Mesothelial cell of epicardium (in vitro differentiated cells): Measurements from ENCODE around the gene KRTAP10-1. TPM values are rescaled to one million over a fixed set of nuclear protein-coding genes. Genes with fewer than 3 reads are reported as not detected.
"Not testable (repeated sequence)": the region's sequence is repeated elsewhere in the genome, so short reads cannot be mapped to it uniquely, and the experiment has no call there.

ENCODE experiments used
- DNase-seq, 2 experiments: peaks; one replicate each; pipeline ENCODE4 v3.0.0; 2021; ENCODE audit warnings: low spot score in 2 of 2; ENCODE audit not compliant: unreplicated experiment in 2 of 2
- H3K27ac Mint-ChIP-seq: 2 replicates; pipeline ENCODE4 v1.8.0; 2021; ENCODE audit warnings: mixed read lengths
- H3K27me3 Mint-ChIP-seq: 2 replicates; pipeline ENCODE4 v1.8.0; 2021; ENCODE audit warnings: low read depth, mixed read lengths
- H3K36me3 Mint-ChIP-seq: 2 replicates; pipeline ENCODE4 v1.8.0; 2021; ENCODE audit warnings: mixed read lengths
- H3K4me1 Mint-ChIP-seq: 2 replicates; pipeline ENCODE4 v1.8.0; 2021; ENCODE audit warnings: mixed read lengths
- H3K4me3 Mint-ChIP-seq: 2 replicates; pipeline ENCODE4 v1.8.0; 2021; ENCODE audit warnings: mild to moderate bottlenecking, moderate library complexity, mixed read lengths
- H3K9me3 Mint-ChIP-seq: 2 replicates; pipeline ENCODE4 v1.8.0; 2021; ENCODE audit warnings: mixed read lengths
- total RNA-seq: library from RNA; stranded (reverse); gene quantifications from 3 replicates; pipeline ENCODE4 v1.2.1, GENCODE V29; 2021
- TF ChIP-seq, protein P1 (sequence below): fragments of 200-600 bp; sonication (generic); IDR thresholded peaks from one replicate; pipeline ENCODE4 v1.5.0; 2021; ENCODE audit warnings: antibody characterized with exemption; ENCODE audit not compliant: unreplicated experiment

Gene KRTAP10-1
- total RNA-seq, 1 donor from 2014 or later = not detected

DNA sequence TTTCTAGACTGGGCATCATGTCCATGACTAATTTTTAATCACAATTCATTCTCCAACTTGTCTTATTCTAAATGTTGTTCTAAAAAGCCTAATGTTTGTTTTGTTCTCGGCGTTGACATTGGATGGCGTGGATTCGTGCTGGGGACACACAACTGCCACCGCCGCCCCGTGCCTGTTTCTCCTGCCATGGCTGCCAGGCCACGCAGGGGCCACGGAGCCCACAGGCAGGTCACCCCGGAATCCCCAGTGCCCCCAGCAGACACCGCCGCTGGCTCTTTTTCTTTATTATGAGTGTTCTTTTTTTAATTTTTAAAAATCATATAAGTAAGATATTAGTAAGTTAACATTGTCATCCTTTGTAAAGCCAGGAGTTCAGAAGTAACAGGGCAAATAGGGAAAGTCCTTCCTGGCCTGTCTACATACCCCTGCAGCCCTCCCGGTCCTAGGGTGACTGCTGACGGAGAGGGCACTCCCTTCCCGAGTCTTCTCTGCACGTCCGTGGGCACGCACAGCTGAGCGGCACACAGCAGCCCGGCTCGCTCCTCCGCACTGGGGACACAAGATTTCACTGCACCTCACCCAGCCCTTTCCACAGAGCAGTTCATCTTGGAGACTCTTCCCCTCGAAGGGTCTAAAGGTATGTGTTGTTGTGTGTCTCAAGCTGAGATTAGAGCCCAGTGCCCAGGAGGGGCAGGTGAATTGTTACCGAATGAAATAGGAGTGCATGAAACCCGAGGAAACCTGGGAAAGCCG lies 32.1 kb downstream of the KRTAP10-1 start:
- H3K4me1 Mint-ChIP-seq = no peaks in the 10 kb centered on the region
- TF ChIP-seq, protein P1, sequence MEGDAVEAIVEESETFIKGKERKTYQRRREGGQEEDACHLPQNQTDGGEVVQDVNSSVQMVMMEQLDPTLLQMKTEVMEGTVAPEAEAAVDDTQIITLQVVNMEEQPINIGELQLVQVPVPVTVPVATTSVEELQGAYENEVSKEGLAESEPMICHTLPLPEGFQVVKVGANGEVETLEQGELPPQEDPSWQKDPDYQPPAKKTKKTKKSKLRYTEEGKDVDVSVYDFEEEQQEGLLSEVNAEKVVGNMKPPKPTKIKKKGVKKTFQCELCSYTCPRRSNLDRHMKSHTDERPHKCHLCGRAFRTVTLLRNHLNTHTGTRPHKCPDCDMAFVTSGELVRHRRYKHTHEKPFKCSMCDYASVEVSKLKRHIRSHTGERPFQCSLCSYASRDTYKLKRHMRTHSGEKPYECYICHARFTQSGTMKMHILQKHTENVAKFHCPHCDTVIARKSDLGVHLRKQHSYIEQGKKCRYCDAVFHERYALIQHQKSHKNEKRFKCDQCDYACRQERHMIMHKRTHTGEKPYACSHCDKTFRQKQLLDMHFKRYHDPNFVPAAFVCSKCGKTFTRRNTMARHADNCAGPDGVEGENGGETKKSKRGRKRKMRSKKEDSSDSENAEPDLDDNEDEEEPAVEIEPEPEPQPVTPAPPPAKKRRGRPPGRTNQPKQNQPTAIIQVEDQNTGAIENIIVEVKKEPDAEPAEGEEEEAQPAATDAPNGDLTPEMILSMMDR = no peak
- H3K36me3 Mint-ChIP-seq = peaks cover 4% of the 10 kb centered on the region
- H3K27me3 Mint-ChIP-seq = no peaks in the 10 kb centered on the region
- no peak for DNase-seq
- no peak overlapping the region for H3K4me3 Mint-ChIP-seq
- H3K27ac Mint-ChIP-seq = no peak overlapping the region
- no peaks in the 10 kb centered on the region for H3K9me3 Mint-ChIP-seq

DNA sequence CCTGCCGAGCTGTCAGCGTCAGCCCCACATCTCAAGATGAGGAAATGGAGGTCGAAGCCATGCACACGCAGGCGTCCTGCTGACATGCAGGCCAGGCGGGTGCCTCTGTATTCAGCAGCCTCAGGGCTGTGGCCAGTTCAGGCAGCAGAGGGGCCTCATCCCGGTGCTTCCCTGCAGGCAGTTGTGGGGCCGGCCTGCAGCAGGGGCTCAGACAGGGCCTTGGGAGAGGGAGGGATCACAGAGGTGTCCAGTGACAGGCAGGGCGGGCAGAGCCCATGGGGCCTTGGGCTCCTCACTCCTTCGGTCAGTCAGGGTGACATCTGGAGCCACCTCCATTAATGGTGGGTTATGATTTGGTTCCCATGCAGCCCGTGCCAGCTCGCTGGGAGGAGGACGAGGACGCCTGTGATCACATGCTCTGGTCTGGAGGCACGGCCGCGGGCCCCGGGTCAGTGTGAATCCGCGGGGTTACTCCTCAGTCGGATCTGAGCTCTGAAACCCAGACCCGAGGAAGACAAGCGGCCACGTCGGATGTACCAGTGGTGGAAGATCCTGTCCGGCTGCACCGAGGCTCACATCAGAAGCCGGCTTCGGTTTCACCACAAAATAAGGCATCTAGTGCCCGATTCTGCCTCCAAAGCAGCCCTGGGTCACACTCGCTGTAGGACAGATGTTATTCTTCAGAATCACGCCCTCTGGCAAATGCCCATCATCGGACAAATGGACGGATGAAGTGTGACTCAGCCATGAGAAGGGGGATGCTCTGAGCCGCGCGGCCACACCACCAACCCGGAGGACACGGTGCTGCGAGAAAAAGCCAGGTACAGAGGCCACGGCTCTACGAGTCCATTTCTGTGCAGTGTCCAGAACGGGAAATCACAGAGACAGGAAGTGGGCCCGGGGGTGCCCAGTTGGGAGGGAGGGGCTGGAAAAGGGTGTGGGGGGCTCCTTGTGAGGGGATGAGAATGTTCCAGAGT lies 33.4 kb downstream of the KRTAP10-1 start:
- H3K27ac Mint-ChIP-seq = no peak overlapping the region
- H3K27me3 Mint-ChIP-seq = no peaks in the 10 kb centered on the region
- no peak for DNase-seq
- H3K4me3 Mint-ChIP-seq = no peak overlapping the region
- no peaks in the 10 kb centered on the region for H3K9me3 Mint-ChIP-seq
- peaks cover 4% of the 10 kb centered on the region for H3K36me3 Mint-ChIP-seq
- H3K4me1 Mint-ChIP-seq = no peaks in the 10 kb centered on the region
- TF ChIP-seq, protein P1 = no peak

DNA sequence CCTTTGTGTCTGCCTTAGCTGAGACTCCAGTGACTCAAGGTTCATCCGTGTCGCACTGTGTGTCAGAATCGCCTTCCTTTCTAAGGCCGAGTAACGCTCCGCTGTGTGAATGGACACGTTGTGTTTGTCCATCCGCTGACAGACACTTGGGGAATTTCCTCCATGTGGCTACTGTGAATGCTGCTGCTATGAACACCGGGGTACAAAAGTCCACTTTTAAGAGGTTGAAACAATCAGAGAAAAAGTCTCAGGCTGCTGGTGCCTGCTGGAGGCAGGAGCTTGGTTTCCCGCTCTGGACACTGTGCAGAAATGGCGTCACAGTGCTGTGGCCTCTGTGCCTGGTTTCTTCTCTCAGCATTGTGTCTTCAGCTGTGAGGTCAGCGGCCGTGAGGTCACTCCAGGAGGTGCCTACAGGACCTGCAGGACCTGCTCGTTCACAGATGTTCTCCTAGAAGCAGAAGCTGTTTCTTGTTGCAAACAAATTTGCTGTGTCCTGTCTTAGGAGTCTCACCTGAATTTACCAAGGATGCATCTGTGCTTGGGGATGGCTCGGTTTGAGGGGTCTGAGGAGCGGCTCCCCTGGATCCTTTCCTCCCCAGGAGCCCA lies 34.2 kb downstream of the KRTAP10-1 start:
- TF ChIP-seq, protein P1 = no peak
- H3K4me1 Mint-ChIP-seq = no peaks in the 10 kb centered on the region
- no peaks in the 10 kb centered on the region for H3K9me3 Mint-ChIP-seq
- H3K4me3 Mint-ChIP-seq = no peak overlapping the region
- peaks cover 4% of the 10 kb centered on the region for H3K36me3 Mint-ChIP-seq
- DNase-seq = no peak
- peak overlapping the region; percentile 30 for H3K27ac Mint-ChIP-seq
- H3K27me3 Mint-ChIP-seq = no peaks in the 10 kb centered on the region

DNA sequence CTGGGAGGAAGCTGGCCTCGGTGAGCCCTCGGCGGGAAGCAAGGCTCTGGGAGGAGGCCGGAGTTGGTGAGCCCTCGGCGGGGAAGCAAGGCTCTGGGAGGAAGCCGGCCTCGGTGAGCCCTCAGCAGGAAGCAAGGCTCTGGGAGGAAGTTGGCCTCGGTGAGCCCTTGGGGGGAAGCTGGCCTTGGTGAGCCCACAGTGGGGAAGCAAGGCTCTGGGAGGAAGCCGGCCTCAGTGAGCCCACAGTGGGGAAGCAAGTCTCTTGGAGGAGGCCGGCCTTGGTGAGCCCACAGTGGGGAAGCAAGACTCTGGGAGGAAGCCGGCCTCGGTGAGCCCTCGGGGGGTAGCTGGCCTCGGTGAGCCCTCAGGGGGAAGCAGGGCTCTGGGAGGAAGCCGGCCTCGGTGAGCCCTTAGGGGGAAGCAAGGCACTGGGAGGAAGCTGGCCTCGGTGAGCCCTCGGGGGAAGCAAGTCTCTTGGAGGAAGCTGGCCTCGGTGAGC lies 36.0 kb downstream of the KRTAP10-1 start:
- TF ChIP-seq, protein P1 = no peak
- no peak overlapping the region for H3K27ac Mint-ChIP-seq
- no peaks in the 10 kb centered on the region for H3K4me1 Mint-ChIP-seq
- H3K27me3 Mint-ChIP-seq = no peaks in the 10 kb centered on the region
- no peak for DNase-seq
- H3K4me3 Mint-ChIP-seq = no peak overlapping the region
- H3K9me3 Mint-ChIP-seq = no peaks in the 10 kb centered on the region
- no peaks in the 10 kb centered on the region for H3K36me3 Mint-ChIP-seq

DNA sequence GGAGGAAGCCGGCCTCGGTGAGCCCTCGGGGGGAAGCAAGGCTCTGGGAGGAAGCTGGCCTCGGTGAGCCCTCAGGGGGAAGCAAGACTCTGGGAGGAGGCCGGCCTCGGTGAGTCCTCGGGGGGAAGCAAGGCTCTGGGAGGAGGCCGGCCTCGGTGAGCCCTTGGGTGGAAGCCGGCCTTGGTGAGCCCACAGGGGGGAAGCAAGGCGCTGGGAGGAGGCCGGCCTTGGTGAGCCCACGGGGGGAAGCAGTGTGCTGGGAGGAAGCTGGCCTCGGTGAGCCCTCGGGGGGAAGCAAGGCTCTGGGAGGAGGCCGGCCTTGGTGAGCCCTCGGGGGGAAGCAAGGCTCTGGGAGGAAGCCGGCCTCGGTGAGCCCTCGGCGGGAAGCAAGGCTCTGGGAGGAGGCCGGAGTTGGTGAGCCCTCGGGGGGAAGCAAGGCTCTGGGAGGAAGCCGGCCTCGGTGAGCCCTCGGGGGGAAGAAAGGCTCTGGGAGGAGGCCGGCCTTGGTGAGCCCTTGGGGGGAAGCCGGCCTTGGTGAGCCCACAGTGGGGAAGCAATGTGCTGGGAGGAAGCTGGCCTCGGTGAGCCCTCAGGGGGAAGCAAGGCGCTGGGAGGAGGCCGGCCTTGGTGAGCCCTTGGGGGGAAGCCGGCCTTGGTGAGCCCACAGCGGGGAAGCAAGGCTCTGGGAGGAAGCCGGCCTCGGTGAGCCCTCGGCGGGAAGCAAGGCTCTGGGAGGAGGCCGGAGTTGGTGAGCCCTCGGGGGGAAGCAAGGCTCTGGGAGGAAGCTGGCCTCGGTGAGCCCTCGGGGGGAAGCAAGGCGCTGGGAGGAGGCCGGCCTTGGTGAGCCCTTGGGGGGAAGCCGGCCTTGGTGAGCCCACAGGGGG lies 36.7 kb downstream of the KRTAP10-1 start:
- not testable (repeated sequence) for H3K36me3 Mint-ChIP-seq, H3K27ac Mint-ChIP-seq, H3K9me3 Mint-ChIP-seq, DNase-seq, H3K4me3 Mint-ChIP-seq, H3K27me3 Mint-ChIP-seq, H3K4me1 Mint-ChIP-seq
